Skeletal muscle satellite cell (primary cell): ENCODE data around the gene THADA. TPM values are rescaled to one million over a fixed set of nuclear protein-coding genes. Genes with fewer than 3 reads are reported as not detected.

Experiments
- H3K27me3 ChIP-seq: 2 replicates; pipeline ENCODE4 v1.7.0; 2013; ENCODE audit warnings: low read length; ENCODE audit not compliant: control insufficient read depth, insufficient read depth
- H3K36me3 ChIP-seq: 2 replicates; pipeline ENCODE4 v1.7.0; 2013; ENCODE audit warnings: mild to moderate bottlenecking, control low read depth, low read length; ENCODE audit not compliant: insufficient read depth
- H3K4me1 ChIP-seq: 2 replicates; pipeline ENCODE4 v1.7.0; 2013; ENCODE audit warnings: low read length; ENCODE audit not compliant: control insufficient read depth, insufficient read depth
- H3K4me2 ChIP-seq: 2 replicates; pipeline ENCODE4 v1.7.0; 2013; ENCODE audit warnings: mild to moderate bottlenecking, low read length
- H3K4me3 ChIP-seq: 2 replicates; pipeline ENCODE4 v1.7.0; 2013; ENCODE audit warnings: low read length
- H3K9ac ChIP-seq: 2 replicates; pipeline ENCODE4 v1.7.0; 2013; ENCODE audit warnings: mild to moderate bottlenecking, low read depth, low read length, moderate library complexity
- H3K9me3 ChIP-seq: replicated peaks from 2 replicates; pipeline ENCODE4 v1.7.0; 2013; ENCODE audit warnings: mild to moderate bottlenecking, control low read depth, low read length
- small RNA-seq: library from RNA; depleted of rRNA; stranded (forward); fragments of <200 nt; gene quantifications from one replicate; pipeline ENCODE3, GENCODE V24; 2012

THADA gene

DNA sequence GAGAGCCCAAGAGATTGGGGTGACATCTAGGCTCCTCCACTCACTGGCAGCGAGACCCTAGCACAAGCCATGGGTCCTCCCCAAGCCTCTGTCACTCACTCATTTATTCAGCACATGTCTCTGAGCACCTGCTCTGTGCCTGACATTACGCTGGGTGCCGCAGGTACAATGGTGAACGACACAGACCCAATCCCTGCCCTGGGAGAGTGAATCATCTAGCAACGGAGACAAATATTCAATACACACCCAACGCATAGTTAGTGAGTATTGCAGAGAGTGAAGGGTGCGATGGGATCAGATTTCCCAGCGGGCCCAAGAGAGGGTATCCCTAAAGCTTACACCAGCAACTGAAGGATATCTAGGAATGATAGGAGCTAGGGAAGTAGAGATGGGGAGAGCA is 414.9 kb downstream of the THADA start:
- Histone ChIP-seq H3K9ac (no peak overlapping the region), H3K4me1 (peaks cover 30% of the 10 kb centered on the region), H3K27me3 (no peaks in the 10 kb centered on the region), H3K36me3 (no peaks in the 10 kb centered on the region), H3K4me3 (no peak overlapping the region), H3K9me3 (no peaks in the 10 kb centered on the region), H3K4me2 (no peak overlapping the region)

Small RNA genes lying within 50 kb of the gene (small RNA-seq; reads per million reads assigned to genes)
- not detected for gene RF00019
- not detected for gene RN7SL531P
- gene RNU6-958P = 0.28 reads per million
